Activated B cell treated with CpG ODN at 0.5 μM for 24 hours (primary cell): ENCODE results near the gene FMOD. TPM values are rescaled to one million over a fixed set of nuclear protein-coding genes. Genes with fewer than 3 reads are reported as not detected.

Experiments
- ATAC-seq: fragments of 200-7000 bp; cut with Tn5 transposase; one replicate; pipeline ENCODE4 v1.10.0; 2021; ENCODE audit warnings: low read depth, mild to moderate bottlenecking, moderate library complexity
- CTCF ChIA-PET: fragments of 350-600 bp; sonication (Branson Sonifier 250); formaldehyde crosslinking; loops from one replicate; lab custom pipeline; 2021; ENCODE audit warnings: antibody characterized with exemption; lab: Charles Lee
- POLR2A ChIA-PET: fragments of 350-600 bp; sonication (Branson Sonifier 250); formaldehyde crosslinking; loops from one replicate; lab custom pipeline; 2021; ENCODE audit warnings: antibody characterized with exemption; lab: Charles Lee
- DNase-seq: peaks from one replicate; pipeline ENCODE4 v3.0.0; 2022
- H3K27ac Mint-ChIP-seq: one replicate; pipeline ENCODE4 v1.8.0; 2020; ENCODE audit warnings: mixed read lengths
- H3K27me3 Mint-ChIP-seq: one replicate; pipeline ENCODE4 v1.8.0; 2021; ENCODE audit warnings: mixed read lengths
- H3K36me3 Mint-ChIP-seq: one replicate; pipeline ENCODE4 v1.8.0; 2021; ENCODE audit warnings: low read depth, mixed read lengths
- H3K4me1 Mint-ChIP-seq: one replicate; pipeline ENCODE4 v1.8.0; 2021; ENCODE audit warnings: mixed read lengths
- H3K4me3 Mint-ChIP-seq: one replicate; pipeline ENCODE4 v1.8.0; 2020; ENCODE audit warnings: mild to moderate bottlenecking, mixed read lengths
- H3K9me3 Mint-ChIP-seq: one replicate; pipeline ENCODE4 v1.8.0; 2020; ENCODE audit warnings: mixed read lengths
- CTCF ChIP-seq: fragments of 200-600 bp; IDR thresholded peaks from one replicate; pipeline ENCODE4 v1.8.0; 2022; ENCODE audit warnings: antibody characterized with exemption, mild to moderate bottlenecking
- intact Hi-C: fragments of 100-400 bp; cut with micrococcal nuclease; formaldehyde crosslinking; loops from one replicate; pipeline ENCODE4 v1.15.1; 2024
- total RNA-seq: library from RNA; stranded (reverse); gene quantifications from 2 replicates; pipeline ENCODE4 v1.2.3, GENCODE V29; 2022

The FMOD gene
- total RNA-seq, 1 donor from 2014 or later: not detected

- ATAC-seq (no peak), DNase-seq (no peak)
- no peaks in the 10 kb centered on the region for H3K9me3 Mint-ChIP-seq
- CTCF ChIA-PET: interaction anchor here (0.9 to 4.0 kb wide), 4 partner anchors 17 to 111 kb away, joined by 3 to 31 read pairs (median 8); no protein-coding TSS in a partner anchor
- no peak overlapping the region for H3K4me3 Mint-ChIP-seq
- no peak for TF ChIP-seq CTCF
- peak overlapping the region; percentile 31 for H3K27ac Mint-ChIP-seq
- H3K36me3 Mint-ChIP-seq: no peaks in the 10 kb centered on the region
- intact Hi-C loops: no loop called here
- POLR2A ChIA-PET: interaction anchor here (1.4 to 1.7 kb wide), 2 partner anchors 17 to 372 kb away, joined by 3 to 7 read pairs; partner anchors contain the start of gene TMEM183A
- H3K4me1 Mint-ChIP-seq: peaks cover 56% of the 10 kb centered on the region
- no peaks in the 10 kb centered on the region for H3K27me3 Mint-ChIP-seq
These were observed 27.8 kb upstream of the FMOD start for GRCh38 chr1:203378556-203379245.

GRCh38 chr1:203373991-203374390 is 23.1 kb upstream of the FMOD start:
- POLR2A ChIA-PET: interaction anchor here (0.5 to 0.9 kb wide), 2 partner anchors 101 to 487 kb away, joined by 3 read pairs; no protein-coding TSS in a partner anchor
- intact Hi-C loops: no loop called here
- Mint-ChIP-seq H3K9me3 (no peaks in the 10 kb centered on the region), H3K4me3 (no peak overlapping the region), H3K4me1 (peaks cover 17% of the 10 kb centered on the region), H3K36me3 (no peaks in the 10 kb centered on the region), H3K27me3 (no peaks in the 10 kb centered on the region), H3K27ac (no peak overlapping the region)
- TF ChIP-seq CTCF: no peak
- CTCF ChIA-PET: interaction anchor here (0.6 to 1.3 kb wide), 3 partner anchors 32 to 158 kb away, joined by 3 read pairs; no protein-coding TSS in a partner anchor
- ATAC-seq: no peak
- no peak for DNase-seq

- H3K27me3 Mint-ChIP-seq: no peaks in the 10 kb centered on the region
- no peak overlapping the region for H3K27ac Mint-ChIP-seq
- no peak overlapping the region for H3K4me3 Mint-ChIP-seq
- TF ChIP-seq CTCF: no peak
- H3K4me1 Mint-ChIP-seq: peaks cover 10% of the 10 kb centered on the region
- ATAC-seq (no peak), DNase-seq (no peak)
- no peaks in the 10 kb centered on the region for H3K36me3 Mint-ChIP-seq
- intact Hi-C loops: no loop called here
- ChIA-PET POLR2A (no interaction called here), CTCF (no interaction called here)
- H3K9me3 Mint-ChIP-seq: no peaks in the 10 kb centered on the region
These were observed 22.1 kb upstream of the FMOD start for GRCh38 chr1:203373002-203373401.

- ATAC-seq: no peak
- ChIA-PET POLR2A (no interaction called here), CTCF (interaction anchor here (1.0 kb wide), 1 partner anchor 17 kb away, joined by 3 read pairs; no protein-coding TSS in a partner anchor)
- peaks cover 3% of the 10 kb centered on the region for H3K4me1 Mint-ChIP-seq
- TF ChIP-seq CTCF: no peak
- no peaks in the 10 kb centered on the region for H3K36me3 Mint-ChIP-seq
- H3K4me3 Mint-ChIP-seq: no peak overlapping the region
- no peaks in the 10 kb centered on the region for H3K9me3 Mint-ChIP-seq
- DNase-seq: no peak
- intact Hi-C loops: no loop called here
- H3K27me3 Mint-ChIP-seq: no peaks in the 10 kb centered on the region
- H3K27ac Mint-ChIP-seq: no peak overlapping the region
These were observed 20.4 kb upstream of the FMOD start for GRCh38 chr1:203371288-203371687.

- Mint-ChIP-seq H3K9me3 (no peaks in the 10 kb centered on the region), H3K4me3 (no peak overlapping the region), H3K27ac (no peak overlapping the region), H3K27me3 (no peaks in the 10 kb centered on the region), H3K36me3 (no peaks in the 10 kb centered on the region), H3K4me1 (no peaks in the 10 kb centered on the region)
- ChIA-PET POLR2A (no interaction called here), CTCF (no interaction called here)
- ATAC-seq (no peak), DNase-seq (no peak)
- TF ChIP-seq CTCF: no peak
- intact Hi-C loops: no loop called here
These were observed 18.7 kb upstream of the FMOD start for GRCh38 chr1:203369666-203370065.
